ENCODE results near the gene HDDC2.

HDDC2 gene

GRCh38 chr6:125315548-125315947 lies 13.8 kb upstream of the HDDC2 start:
- TF ChIP-seq CTCF (conservative IDR thresholded peaks at IDR 0.05; ENCODE audit: low read depth, low read length), result no peak

GRCh38 chr6:125314009-125314581 lies 12.3 kb upstream of the HDDC2 start:
- DNase-seq (ENCODE audit: low read depth), result peak; percentile 86
- TF ChIP-seq CTCF (conservative IDR thresholded peaks at IDR 0.05; ENCODE audit: low read depth, low read length), result peak; percentile 97
- H3K4me3 ChIP-seq (ENCODE audit: low read depth, low read length), result no peak overlapping the region

More at GRCh38 chr6:125315548-125315947, 13.8 kb upstream of the HDDC2 start:
- no peak overlapping the region for H3K4me3 ChIP-seq (ENCODE audit: low read depth, low read length)
- DNase-seq (ENCODE audit: low read depth), result no peak

GRCh38 chr6:125312950-125313349 lies 11.2 kb upstream of the HDDC2 start:
- TF ChIP-seq CTCF (conservative IDR thresholded peaks at IDR 0.05; ENCODE audit: low read depth, low read length), result no peak
- no peak for DNase-seq (ENCODE audit: low read depth)
- H3K4me3 ChIP-seq (ENCODE audit: low read depth, low read length), result no peak overlapping the region

- no peak for TF ChIP-seq CTCF (conservative IDR thresholded peaks at IDR 0.05; ENCODE audit: low read depth, low read length)
- DNase-seq (ENCODE audit: low read depth), result no peak
- H3K4me3 ChIP-seq (ENCODE audit: low read depth, low read length), result no peak overlapping the region
Measured at GRCh38 chr6:125312478-125312877, 10.7 kb upstream of the HDDC2 start.

- peak; percentile 71 for TF ChIP-seq CTCF (conservative IDR thresholded peaks at IDR 0.05; ENCODE audit: low read depth, low read length)
- no peak overlapping the region for H3K4me3 ChIP-seq (ENCODE audit: low read depth, low read length)
- peak; percentile 85 for DNase-seq (ENCODE audit: low read depth)
Measured at GRCh38 chr6:125310994-125311649, 9.4 kb upstream of the HDDC2 start.

- no peak for DNase-seq (ENCODE audit: low read depth)
- TF ChIP-seq CTCF (conservative IDR thresholded peaks at IDR 0.05; ENCODE audit: low read depth, low read length), result no peak
- no peak overlapping the region for H3K4me3 ChIP-seq (ENCODE audit: low read depth, low read length)
Measured at GRCh38 chr6:125307964-125308615, 6.3 kb upstream of the HDDC2 start.
